ENCODE results near the gene TSC1.

- TF ChIP-seq CTCF (IDR thresholded peaks at IDR 0.05; ENCODE audit: borderline replicate concordance, extremely low read depth, low read length, poor library complexity, severe bottlenecking) = no peak
- TF ChIP-seq EZH2 (IDR thresholded peaks at IDR 0.05; ENCODE audit: borderline replicate concordance, low read depth, low read length, severe bottlenecking) = no peak
Measured at GRCh38 chr9:132910376-132910775, 34.0 kb downstream of the TSC1 start.

Measured in DND-41 (cell line).